ENCODE results near the gene AP1S3. TPM values are rescaled to one million over a fixed set of nuclear protein-coding genes. Genes with fewer than 3 reads are reported as not detected.

The AP1S3 gene
- total RNA-seq, 1 experiment from 2014 or later: 66.3 TPM

GRCh38 chr2:223724861-223725260, 112.5 kb downstream of the AP1S3 start:
- Histone ChIP-seq H3K4me3 (ENCODE audit: low read depth in 2 of 2, low read length in 2 of 2) (peak overlapping the region in 1 of 2 experiments; percentile 11; a peak in 1 of 4 replicates), H3K9me3 (ENCODE audit: control insufficient read depth, insufficient read depth, low read depth, low read length) (no peaks in the 10 kb centered on the region), H3K36me3 (ENCODE audit: control insufficient read depth, insufficient read depth, low read length) (no peaks in the 10 kb centered on the region), H3K4me1 (ENCODE audit: control insufficient read depth, insufficient read depth, low read length) (peaks cover 27% of the 10 kb centered on the region), H3K27me3 (ENCODE audit: control insufficient read depth, insufficient read depth, low read length) (no peaks in the 10 kb centered on the region), H3K27ac (ENCODE audit: low read length) (peak overlapping the region; percentile 89)
- in situ Hi-C loops (cut with HindIII; ENCODE audit: low pct_unique_long_range_greater_than_20kb, low sequenced_read_pairs): no loop called here
- no TSS peak for BruUV-seq (replicated peaks)
- intact Hi-C loops (cut with micrococcal nuclease; ENCODE audit: unreplicated experiment): no loop called here
- ChIA-PET CTCF (no interaction called here), POLR2A (no interaction called here)
- DNase-seq (ENCODE audit: low read depth, low spot score) (no peak), ATAC-seq (peak; percentile 50; the same call in 1 of the 2 replicates)
- TF ChIP-seq POLR2AphosphoS5 (IDR thresholded peaks at IDR 0.05; ENCODE audit: low read depth, low read length) (no peak), SIN3A (IDR thresholded peaks at IDR 0.05; ENCODE audit: borderline replicate concordance, insufficient read depth, low read depth, low read length) (no peak), CTCF (IDR thresholded peaks at IDR 0.05) (no peak), TCF7L2 (IDR thresholded peaks at IDR 0.05; ENCODE audit: low read depth, low read length) (no peak)

- no TSS peak for BruUV-seq (replicated peaks)
- in situ Hi-C loops (cut with HindIII; ENCODE audit: low pct_unique_long_range_greater_than_20kb, low sequenced_read_pairs) (no loop called here), intact Hi-C loops (cut with micrococcal nuclease; ENCODE audit: unreplicated experiment) (no loop called here)
- H3K4me1 ChIP-seq (ENCODE audit: control insufficient read depth, insufficient read depth, low read length): peaks cover 27% of the 10 kb centered on the region
- CTCF ChIA-PET: no interaction called here
- DNase-seq (ENCODE audit: low read depth, low spot score) (no peak), ATAC-seq (no peak)
- no peaks in the 10 kb centered on the region for H3K36me3 ChIP-seq (ENCODE audit: control insufficient read depth, insufficient read depth, low read length)
- TF ChIP-seq TCF7L2 (IDR thresholded peaks at IDR 0.05; ENCODE audit: low read depth, low read length) (no peak), REST (IDR thresholded peaks at IDR 0.05; ENCODE audit: insufficient read depth in 1 of 2, low read depth in 2 of 2, low read length in 1 of 2) (no peak), POLR2AphosphoS5 (IDR thresholded peaks at IDR 0.05; ENCODE audit: low read depth, low read length) (no peak), SIN3A (IDR thresholded peaks at IDR 0.05; ENCODE audit: borderline replicate concordance, insufficient read depth, low read depth, low read length) (no peak), CTCF (IDR thresholded peaks at IDR 0.05) (no peak)
- POLR2A ChIA-PET: no interaction called here
- H3K4me3 ChIP-seq (ENCODE audit: low read depth in 2 of 2, low read length in 2 of 2): no peak overlapping the region
- no peaks in the 10 kb centered on the region for H3K9me3 ChIP-seq (ENCODE audit: control insufficient read depth, insufficient read depth, low read depth, low read length)
- H3K27me3 ChIP-seq (ENCODE audit: control insufficient read depth, insufficient read depth, low read length): no peaks in the 10 kb centered on the region
- H3K27ac ChIP-seq (ENCODE audit: low read length): peak overlapping the region; percentile 89
Measured at GRCh38 chr2:223723954-223724411, 113.4 kb downstream of the AP1S3 start.
